HL-60 (cell line): ENCODE measurements around the gene PRR5.

Source experiments
- DNase-seq, 2 experiments: peaks; one replicate each; pipeline ENCODE4 v3.0.0-alpha.2; 2010 to 2020; ENCODE audit warnings: low read depth in 1 of 2, low spot score in 1 of 2
- H3K27ac ChIP-seq: fragments of 250-450 bp; sonication (Bioruptor Pico); replicated peaks from 2 replicates; pipeline ENCODE4 v1.5.1; 2020; ENCODE audit warnings: mild to moderate bottlenecking, moderate library complexity
- H3K27me3 ChIP-seq: fragments of 250-450 bp; sonication (Bioruptor Pico); 2 replicates; pipeline ENCODE4 v1.5.1; 2021; ENCODE audit warnings: mild to moderate bottlenecking, moderate library complexity; ENCODE audit not compliant: insufficient read depth, poor library complexity, severe bottlenecking
- H3K4me3 ChIP-seq: replicated peaks from 2 replicates; pipeline ENCODE4 v1.5.1; 2011; ENCODE audit warnings: mild to moderate bottlenecking, control low read depth, low read length; ENCODE audit not compliant: insufficient read depth
- CTCF ChIP-seq: IDR thresholded peaks from one replicate; pipeline ENCODE4 v1.5.1; 2011; ENCODE audit warnings: low read length, control low read depth, inconsistent platforms; ENCODE audit not compliant: insufficient read depth
- GABPA ChIP-seq: IDR thresholded peaks from 2 replicates; pipeline ENCODE4 v1.6.1; 2012; ENCODE audit warnings: low read depth
- POLR2AphosphoS5 ChIP-seq: IDR thresholded peaks from 2 replicates; pipeline ENCODE4 v1.6.1; 2012; ENCODE audit warnings: low read depth
- REST ChIP-seq: IDR thresholded peaks from 2 replicates; pipeline ENCODE4 v1.6.1; 2012; ENCODE audit warnings: low read depth; ENCODE audit not compliant: insufficient replicate concordance
- SPI1 ChIP-seq: IDR thresholded peaks from 2 replicates; pipeline ENCODE4 v1.6.1; 2012; ENCODE audit warnings: low read depth, mild to moderate bottlenecking, borderline replicate concordance

PRR5 gene

GRCh38 chr22:44759430-44760310, 57.7 kb downstream of the PRR5 start:
- no peak overlapping the region for H3K4me3 ChIP-seq
- H3K27ac ChIP-seq = no peak overlapping the region
- no peaks in the 10 kb centered on the region for H3K27me3 ChIP-seq
- TF ChIP-seq SPI1 = no peak
- TF ChIP-seq CTCF = no peak
- no peak for TF ChIP-seq POLR2AphosphoS5
- TF ChIP-seq REST = no peak
- TF ChIP-seq GABPA = no peak
- DNase-seq = no peak

GRCh38 chr22:44760476-44760875, 58.5 kb downstream of the PRR5 start:
- no peak for TF ChIP-seq GABPA
- no peak for TF ChIP-seq SPI1
- no peak for TF ChIP-seq CTCF
- TF ChIP-seq POLR2AphosphoS5 = no peak
- H3K27me3 ChIP-seq = no peaks in the 10 kb centered on the region
- DNase-seq = no peak
- H3K4me3 ChIP-seq = no peak overlapping the region
- H3K27ac ChIP-seq = no peak overlapping the region

- TF ChIP-seq SPI1 = no peak
- TF ChIP-seq REST = no peak
- TF ChIP-seq GABPA = no peak
- TF ChIP-seq CTCF = no peak
- TF ChIP-seq POLR2AphosphoS5 = no peak
- no peak overlapping the region for H3K4me3 ChIP-seq
- H3K27ac ChIP-seq = no peak overlapping the region
- no peak for DNase-seq
- H3K27me3 ChIP-seq = no peaks in the 10 kb centered on the region
These were observed 59.0 kb downstream of the PRR5 start for GRCh38 chr22:44761025-44761424.

- no peak overlapping the region for H3K4me3 ChIP-seq
- no peak overlapping the region for H3K27ac ChIP-seq
- no peaks in the 10 kb centered on the region for H3K27me3 ChIP-seq
- no peak for DNase-seq
- TF ChIP-seq CTCF (no peak), REST (no peak), GABPA (no peak), POLR2AphosphoS5 (no peak), SPI1 (no peak)
These were observed 62.4 kb downstream of the PRR5 start for GRCh38 chr22:44764373-44764772.
